SJSA1 (cell line): Measurements from ENCODE around the gene RNF220. TPM values are rescaled to one million over a fixed set of nuclear protein-coding genes. Genes with fewer than 3 reads are reported as not detected.
"Not testable (repeated sequence)": the region's sequence is repeated elsewhere in the genome, so short reads cannot be mapped to it uniquely, and the experiment has no call there.

ENCODE experiments used
- DNase-seq, 2 experiments: peaks; one replicate each; pipeline ENCODE4 v3.0.0-alpha.2; 2015 to 2020; ENCODE audit warnings: low spot score in 2 of 2, low read depth in 1 of 2
- H3K27ac ChIP-seq: fragments of 250-450 bp; sonication (Bioruptor Pico); 2 replicates; pipeline ENCODE4 v1.5.1; 2020; ENCODE audit warnings: mild to moderate bottlenecking, moderate library complexity
- H3K27me3 ChIP-seq: fragments of 250-450 bp; sonication (Bioruptor Pico); replicated peaks from 2 replicates; pipeline ENCODE4 v1.5.1; 2020; ENCODE audit warnings: mild to moderate bottlenecking, moderate library complexity
- H3K36me3 ChIP-seq: fragments of 250-450 bp; sonication (Bioruptor Pico); 2 replicates; pipeline ENCODE4 v1.5.1; 2020; ENCODE audit warnings: mild to moderate bottlenecking
- H3K4me1 ChIP-seq: fragments of 250-450 bp; sonication (Bioruptor Pico); replicated peaks from 2 replicates; pipeline ENCODE4 v1.6.1; 2021; ENCODE audit warnings: mild to moderate bottlenecking
- H3K4me3 ChIP-seq: fragments of 250-450 bp; sonication (Bioruptor Pico); 2 replicates; pipeline ENCODE4 v1.5.1; 2020; ENCODE audit warnings: mild to moderate bottlenecking
- H3K9me3 ChIP-seq: fragments of 250-450 bp; sonication (Bioruptor Pico); replicated peaks from 2 replicates; pipeline ENCODE4 v1.5.1; 2020; ENCODE audit warnings: mild to moderate bottlenecking
- total RNA-seq: library from RNA; depleted of rRNA; stranded (reverse); fragments of >200 nt; shearing (Covaris generic); gene quantifications from 2 replicates; pipeline ENCODE4 v1.2.3, GENCODE V29; 2014

The RNF220 gene
- total RNA-seq, 1 experiment from 2014 or later: 70.5 TPM

DNA sequence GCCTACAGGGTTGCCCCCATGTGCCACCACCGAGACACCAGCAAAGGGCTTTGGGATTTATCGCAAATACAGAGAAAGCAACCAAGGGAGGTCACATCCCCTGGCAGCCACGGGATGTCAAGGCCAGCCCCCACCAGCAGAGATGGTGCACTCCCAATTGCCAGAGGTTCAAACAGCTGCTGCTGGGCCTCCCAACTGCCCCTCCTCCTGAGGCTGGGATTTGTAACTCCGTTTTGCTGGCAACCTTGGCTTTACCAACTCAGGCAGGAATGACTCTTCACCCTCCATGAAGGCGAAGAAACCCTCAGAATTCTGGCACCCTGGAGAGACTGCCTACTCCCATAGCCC, 257.6 kb downstream of the RNF220 start:
- Histone ChIP-seq H3K27me3 (no peaks in the 10 kb centered on the region), H3K4me1 (no peaks in the 10 kb centered on the region), H3K27ac (no peak overlapping the region), H3K4me3 (no peak overlapping the region), H3K36me3 (no peaks in the 10 kb centered on the region), H3K9me3 (no peaks in the 10 kb centered on the region)
- no peak for DNase-seq

GRCh38 chr1:44663417-44663816, 258.4 kb downstream of the RNF220 start:
- H3K9me3 ChIP-seq: no peaks in the 10 kb centered on the region
- no peak overlapping the region for H3K4me3 ChIP-seq
- H3K4me1 ChIP-seq: no peaks in the 10 kb centered on the region
- no peak for DNase-seq
- no peaks in the 10 kb centered on the region for H3K36me3 ChIP-seq
- H3K27ac ChIP-seq: no peak overlapping the region
- H3K27me3 ChIP-seq: no peaks in the 10 kb centered on the region

- Histone ChIP-seq H3K36me3 (no peaks in the 10 kb centered on the region), H3K27ac (no peak overlapping the region), H3K4me3 (no peak overlapping the region), H3K9me3 (no peaks in the 10 kb centered on the region), H3K4me1 (no peaks in the 10 kb centered on the region), H3K27me3 (no peaks in the 10 kb centered on the region)
- DNase-seq: no peak
These were observed 259.8 kb downstream of the RNF220 start for GRCh38 chr1:44664730-44665370.

GRCh38 chr1:44666719-44667118, 261.7 kb downstream of the RNF220 start:
- H3K9me3 ChIP-seq, H3K4me3 ChIP-seq, H3K4me1 ChIP-seq, H3K27ac ChIP-seq, H3K27me3 ChIP-seq, H3K36me3 ChIP-seq, DNase-seq: not testable (repeated sequence)

DNA sequence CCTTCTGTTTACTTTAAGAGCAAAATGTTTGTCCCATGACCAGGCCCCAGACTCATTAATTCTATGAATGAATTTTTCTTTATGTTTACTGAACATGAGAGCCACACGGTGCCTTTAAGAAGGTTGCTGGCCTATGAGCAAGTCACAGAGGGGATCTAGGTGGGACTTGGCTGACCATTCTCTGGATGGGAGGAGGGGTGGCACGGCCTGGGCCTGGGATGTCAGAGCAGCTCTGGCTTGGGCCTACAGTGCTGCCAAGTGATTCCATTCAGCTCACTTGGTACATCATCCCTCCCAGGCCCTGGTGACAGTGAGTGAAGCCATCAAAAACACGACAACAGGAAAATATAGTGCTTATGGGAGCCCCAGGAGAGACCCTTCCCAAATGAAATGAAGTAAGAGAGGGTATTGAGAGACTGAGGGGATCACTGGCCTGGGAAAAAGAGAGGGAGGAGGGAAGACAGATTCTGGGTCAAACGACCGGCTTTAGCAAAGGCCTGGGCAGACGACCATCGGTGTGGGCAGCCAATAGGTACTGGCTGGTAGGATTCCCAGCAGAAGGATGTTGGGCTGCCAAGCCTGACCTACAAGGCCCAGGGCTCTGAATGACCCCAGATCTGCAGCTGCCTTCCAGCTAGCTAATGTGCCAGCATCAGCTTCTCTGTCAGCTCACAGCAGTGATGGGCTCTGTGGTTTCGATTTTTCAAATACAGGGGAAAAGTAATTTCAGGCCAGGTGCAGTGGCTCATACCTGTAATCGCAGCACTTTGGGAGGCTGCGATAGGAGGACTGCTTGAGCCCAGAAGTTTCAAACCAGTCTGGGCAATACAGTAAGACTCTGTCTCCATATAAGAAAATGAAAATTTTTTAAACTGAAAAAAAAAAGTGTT, 265.9 kb downstream of the RNF220 start:
- Histone ChIP-seq H3K9me3 (no peaks in the 10 kb centered on the region), H3K36me3 (no peaks in the 10 kb centered on the region), H3K27me3 (no peaks in the 10 kb centered on the region), H3K27ac (no peak overlapping the region), H3K4me1 (peaks cover 25% of the 10 kb centered on the region), H3K4me3 (no peak overlapping the region)
- DNase-seq: no peak

DNA sequence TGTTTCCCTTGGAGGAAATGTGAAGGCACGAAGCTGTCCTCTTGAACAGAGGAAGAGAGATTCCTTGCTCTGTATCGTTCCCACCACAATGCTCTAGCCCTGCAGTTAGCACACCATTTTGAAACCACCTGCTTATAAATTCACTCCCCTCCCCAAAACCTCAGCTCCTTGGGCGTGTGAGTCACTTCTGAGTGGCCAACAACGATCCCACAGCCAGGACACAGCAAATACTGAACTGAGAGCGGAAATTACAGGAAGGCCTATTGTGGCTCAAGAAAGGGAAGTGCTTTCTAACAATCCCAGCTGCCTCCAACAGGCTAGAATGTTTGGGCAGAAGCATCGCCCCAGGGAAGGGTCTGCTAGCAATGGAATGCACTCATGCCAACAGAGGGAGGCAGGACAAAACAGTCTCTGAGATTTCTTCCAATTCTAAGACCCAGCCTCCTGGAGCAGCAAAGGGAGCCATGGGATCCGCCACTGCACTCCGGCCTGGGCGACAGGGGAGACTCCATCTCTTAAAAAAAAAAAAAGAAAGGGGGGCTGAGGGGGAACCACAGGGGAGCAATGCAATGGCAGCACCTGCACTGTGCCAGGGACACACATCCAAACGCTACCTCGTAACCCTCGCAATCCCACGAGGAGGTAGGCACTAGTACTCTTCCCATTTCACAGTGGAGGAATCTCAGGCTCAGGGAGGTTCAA, 267.4 kb downstream of the RNF220 start:
- no peak overlapping the region for H3K27ac ChIP-seq

DNA sequence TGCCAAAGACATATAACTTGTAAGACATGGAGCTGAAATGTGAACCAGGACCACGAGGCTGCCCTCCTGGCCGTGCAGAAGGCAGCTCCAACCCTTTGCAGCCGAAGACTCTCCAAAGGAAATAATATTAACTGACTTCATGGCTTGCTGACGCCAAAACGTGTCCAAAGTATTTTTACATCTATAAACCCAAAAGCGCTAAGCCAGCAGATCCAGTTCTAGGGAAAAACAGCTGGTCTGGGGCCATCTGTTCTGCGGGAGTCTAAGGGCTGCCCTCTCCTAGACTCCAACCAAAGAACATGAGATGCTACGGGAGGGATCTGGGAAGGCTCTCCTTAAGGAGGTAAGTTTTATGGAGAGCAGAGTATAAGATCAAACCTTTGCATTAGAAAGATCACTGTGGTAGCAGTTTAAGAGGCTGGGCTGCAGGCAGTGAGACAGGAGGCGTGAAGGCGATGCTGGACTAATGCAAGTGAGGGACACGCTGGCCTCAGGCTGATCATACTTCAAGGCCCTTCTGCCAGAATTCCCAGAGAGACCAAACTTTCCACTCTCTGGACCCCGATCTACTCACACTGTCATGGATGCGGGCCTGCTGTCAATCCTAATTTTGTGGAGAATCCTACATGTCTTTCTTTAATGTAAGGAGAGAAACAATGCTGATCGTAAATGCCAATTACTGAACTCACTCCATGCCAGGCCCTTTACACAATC, 268.1 kb downstream of the RNF220 start:
- H3K9me3 ChIP-seq: no peaks in the 10 kb centered on the region
- no peaks in the 10 kb centered on the region for H3K27me3 ChIP-seq
- no peaks in the 10 kb centered on the region for H3K36me3 ChIP-seq
- H3K27ac ChIP-seq: no peak overlapping the region
- peaks cover 25% of the 10 kb centered on the region for H3K4me1 ChIP-seq
- H3K4me3 ChIP-seq: peak overlapping the region; percentile 70
- DNase-seq: no peak

More for the DNA sequence above, 267.4 kb downstream of the RNF220 start:
- no peaks in the 10 kb centered on the region for H3K36me3 ChIP-seq
- H3K9me3 ChIP-seq: no peaks in the 10 kb centered on the region
- peak in 1 of 2 experiments; percentile 26 for DNase-seq
- no peak overlapping the region for H3K4me3 ChIP-seq
- H3K4me1 ChIP-seq: peaks cover 25% of the 10 kb centered on the region
- H3K27me3 ChIP-seq: no peaks in the 10 kb centered on the region

- Histone ChIP-seq H3K27ac (no peak overlapping the region; the same call in 1 of the 2 replicates), H3K27me3 (no peaks in the 10 kb centered on the region), H3K4me1 (peaks cover 25% of the 10 kb centered on the region), H3K4me3 (peak overlapping the region; percentile 70), H3K36me3 (no peaks in the 10 kb centered on the region), H3K9me3 (no peaks in the 10 kb centered on the region)
- DNase-seq: peak in 1 of 2 experiments; percentile 13
These were observed 268.6 kb downstream of the RNF220 start for GRCh38 chr1:44673675-44674112.

GRCh38 chr1:44674113-44675000, 269.3 kb downstream of the RNF220 start, which contains the start of the genes ARMH1 and TMEM53:
Gene ARMH1, plus strand, starts transcription at chr1:44674714. Its CDS starts 14,984 bp downstream, at chr1:44689698.
Gene TMEM53, minus strand, starts transcription at chr1:44674481. Its CDS starts 90 bp downstream, at chr1:44674391.
- H3K27me3 ChIP-seq: no peaks in the 10 kb centered on the region
- no peaks in the 10 kb centered on the region for H3K36me3 ChIP-seq
- H3K9me3 ChIP-seq: no peaks in the 10 kb centered on the region
- peak; percentile 98 to 99 for DNase-seq
- peak within 1 kb of the TSS; percentile 70 for H3K4me3 ChIP-seq
- peak within 1 kb of the TSS; percentile 84 for H3K27ac ChIP-seq
- peaks cover 25% of the 10 kb centered on the region for H3K4me1 ChIP-seq

- no peak for DNase-seq
- no peak overlapping the region for H3K27ac ChIP-seq
- no peaks in the 10 kb centered on the region for H3K9me3 ChIP-seq
- peaks cover 25% of the 10 kb centered on the region for H3K4me1 ChIP-seq
- H3K4me3 ChIP-seq: no peak overlapping the region; the same call in 1 of the 2 replicates
- no peaks in the 10 kb centered on the region for H3K36me3 ChIP-seq
- no peaks in the 10 kb centered on the region for H3K27me3 ChIP-seq
These were observed 270.1 kb downstream of the RNF220 start for GRCh38 chr1:44675186-44675585.

DNA sequence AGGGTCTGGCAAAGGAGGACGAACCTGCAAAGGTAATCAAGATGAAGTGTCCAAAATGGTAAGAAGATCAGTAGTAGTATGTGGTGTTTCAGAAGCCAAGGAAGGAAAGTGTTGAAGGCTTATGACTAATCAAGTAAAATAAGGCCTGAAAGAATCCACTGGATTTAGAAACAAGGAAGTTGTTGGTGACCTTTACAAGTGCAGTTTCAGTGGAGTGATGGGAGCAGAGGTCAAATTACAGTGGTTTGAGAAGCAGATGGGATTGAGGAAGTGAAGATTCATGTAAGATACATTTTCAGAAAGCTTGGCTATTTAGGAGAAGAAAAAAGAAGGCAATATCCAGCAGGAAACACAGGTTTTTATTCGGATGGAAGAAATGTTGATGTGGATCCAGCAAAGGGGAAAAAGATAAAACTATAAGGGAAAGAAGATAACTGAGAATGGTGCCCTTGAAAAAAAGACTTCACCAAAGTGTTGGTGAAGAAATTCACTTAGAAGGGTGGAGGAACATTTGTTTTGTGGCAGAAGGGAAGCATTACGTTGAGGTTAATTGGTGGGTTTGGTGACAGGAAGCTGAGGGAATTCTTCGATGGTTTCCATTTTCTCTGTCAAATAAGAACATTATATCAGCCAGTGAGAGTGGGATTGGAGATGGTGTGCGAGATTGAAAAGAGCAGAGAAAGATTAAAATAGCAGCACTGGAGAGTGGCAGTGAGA, 271.6 kb downstream of the RNF220 start:
- H3K4me3 ChIP-seq: no peak overlapping the region

DNA sequence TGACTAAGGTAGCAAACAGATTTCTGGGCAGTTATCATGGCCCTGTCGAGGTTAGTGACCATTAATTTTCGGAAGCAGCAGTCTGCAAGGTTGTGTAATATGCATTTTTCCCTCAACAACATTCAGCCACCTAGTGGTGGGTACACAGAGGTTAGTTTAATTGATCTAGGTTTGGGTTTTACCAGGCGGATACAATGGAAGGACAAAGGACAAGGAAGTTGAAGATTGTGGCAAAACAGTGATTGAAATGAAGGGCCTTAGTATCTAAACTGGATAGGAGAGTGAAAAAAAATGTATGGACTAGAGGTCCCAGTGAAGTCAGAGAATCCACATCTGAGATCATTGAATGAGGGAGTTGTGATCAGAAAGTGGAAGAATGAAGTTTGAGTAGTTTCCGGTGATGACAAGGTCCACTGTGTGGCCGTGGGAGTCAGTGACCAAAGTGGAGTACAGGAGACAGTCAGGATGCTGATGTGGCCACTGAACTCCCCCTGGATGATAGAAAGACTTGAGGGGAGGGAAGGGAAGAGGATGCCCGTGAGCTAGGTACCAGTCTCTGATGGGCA, 272.2 kb downstream of the RNF220 start:
- H3K9me3 ChIP-seq: no peaks in the 10 kb centered on the region
- no peak for DNase-seq
- H3K4me3 ChIP-seq: no peak overlapping the region
- no peaks in the 10 kb centered on the region for H3K27me3 ChIP-seq
- H3K36me3 ChIP-seq: no peaks in the 10 kb centered on the region
- H3K27ac ChIP-seq: no peak overlapping the region
- H3K4me1 ChIP-seq: peaks cover 21% of the 10 kb centered on the region

More for the DNA sequence above, 271.6 kb downstream of the RNF220 start:
- Histone ChIP-seq H3K4me1 (peaks cover 25% of the 10 kb centered on the region), H3K27me3 (no peaks in the 10 kb centered on the region), H3K9me3 (no peaks in the 10 kb centered on the region), H3K27ac (no peak overlapping the region), H3K36me3 (no peaks in the 10 kb centered on the region)
- no peak for DNase-seq
